Stimulated activated CD4-positive, alpha-beta T cell treated with anti-CD3 and anti-CD28 coated beads, TNF-alpha, amount 100 ng/mL, for 1 hour (primary cell): ENCODE measurements around the gene SPAG4.

ENCODE experiments used
- DNase-seq, 3 donors: peaks; one replicate each; pipeline ENCODE4 v3.0.0-alpha.2; 2020; ENCODE audit warnings: low read depth in 3 of 3, low spot score in 1 of 3

SPAG4 gene

DNA sequence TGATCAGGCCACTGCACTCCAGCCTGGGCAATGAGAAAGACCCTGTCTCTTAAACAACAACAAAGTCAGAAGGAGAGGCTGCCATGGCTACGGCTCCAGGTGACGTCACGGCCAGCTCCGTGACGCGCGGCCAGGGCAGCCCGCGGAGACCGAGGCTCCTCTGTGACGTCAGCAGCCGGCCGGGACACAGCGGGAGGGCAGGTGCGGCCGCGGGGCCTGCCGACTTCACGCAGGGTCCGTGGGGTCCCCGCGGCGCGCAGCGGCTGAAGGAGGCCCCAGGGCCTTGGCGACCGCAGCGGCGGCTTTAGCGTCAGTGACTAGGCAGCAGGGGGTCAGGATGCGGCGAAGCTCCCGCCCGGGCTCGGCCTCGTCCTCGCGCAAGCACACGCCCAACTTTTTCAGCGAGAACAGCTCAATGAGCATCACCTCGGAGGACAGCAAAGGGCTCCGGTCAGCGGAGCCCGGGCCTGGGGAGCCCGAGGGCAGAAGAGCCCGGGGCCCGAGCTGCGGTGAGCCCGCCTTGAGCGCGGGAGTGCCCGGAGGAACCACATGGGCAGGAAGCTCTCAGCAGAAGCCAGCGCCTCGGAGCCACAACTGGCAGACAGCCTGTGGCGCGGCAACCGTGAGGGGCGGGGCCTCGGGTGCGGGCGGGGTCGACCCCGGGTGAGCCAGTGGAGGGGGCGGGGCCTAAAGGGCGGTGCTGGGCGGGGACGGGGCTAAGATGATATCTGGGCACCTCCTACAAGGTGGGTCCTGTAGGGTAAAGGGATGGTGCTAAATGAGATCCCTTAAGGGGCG is at the start of gene SPAG4:
SPAG4 (plus strand) TSS at position 163 of the 798 bp plus-strand sequence; CDS start at position 338, 175 bp downstream.
- DNase-seq: peak; percentile 99 to 100 (median 100)

DNA sequence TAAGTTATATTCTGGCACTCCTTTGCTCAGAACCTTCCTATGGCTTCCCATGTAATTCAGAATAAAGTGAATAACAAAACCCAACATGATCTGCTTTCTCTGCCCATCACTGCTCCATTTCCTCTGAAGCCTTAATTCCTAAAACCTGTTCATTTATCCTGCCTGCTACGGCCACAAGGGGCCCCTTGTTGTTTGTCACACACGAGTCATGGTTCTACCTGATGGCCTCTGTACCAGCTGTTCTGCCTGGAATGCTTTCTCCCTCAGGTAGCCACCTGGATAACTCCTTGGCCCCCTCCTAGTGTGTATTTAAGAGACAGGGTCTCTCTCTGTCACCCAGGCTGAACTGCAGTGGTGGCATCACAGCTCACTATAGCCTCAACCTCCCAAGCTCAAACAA is 47.0 kb upstream of the SPAG4 start:
- DNase-seq: no peak

- DNase-seq: no peak
These were observed 44.1 kb upstream of the SPAG4 start for GRCh38 chr20:35571555-35571954.

GRCh38 chr20:35572838-35573237 is 42.8 kb upstream of the SPAG4 start:
- DNase-seq: no peak

DNA sequence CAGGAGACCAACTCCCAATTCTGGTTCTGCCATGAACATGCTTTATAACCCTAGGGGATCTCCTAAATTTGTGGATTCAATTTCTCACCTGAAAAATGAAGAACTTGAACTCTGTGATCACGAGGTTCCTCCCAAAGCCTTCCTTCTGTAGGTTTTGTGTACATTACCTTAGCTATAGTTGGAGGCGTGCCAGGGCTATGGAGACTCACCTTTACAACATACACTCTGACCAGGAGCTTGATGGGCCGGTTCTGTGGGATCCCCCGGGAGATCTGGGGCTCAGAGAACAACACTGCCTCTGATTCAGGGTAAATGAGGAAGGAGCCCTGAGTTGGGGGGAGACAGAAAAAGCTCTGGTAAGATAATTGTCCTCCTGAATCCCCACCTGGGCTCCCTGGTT is 39.7 kb upstream of the SPAG4 start:
- no peak for DNase-seq

DNA sequence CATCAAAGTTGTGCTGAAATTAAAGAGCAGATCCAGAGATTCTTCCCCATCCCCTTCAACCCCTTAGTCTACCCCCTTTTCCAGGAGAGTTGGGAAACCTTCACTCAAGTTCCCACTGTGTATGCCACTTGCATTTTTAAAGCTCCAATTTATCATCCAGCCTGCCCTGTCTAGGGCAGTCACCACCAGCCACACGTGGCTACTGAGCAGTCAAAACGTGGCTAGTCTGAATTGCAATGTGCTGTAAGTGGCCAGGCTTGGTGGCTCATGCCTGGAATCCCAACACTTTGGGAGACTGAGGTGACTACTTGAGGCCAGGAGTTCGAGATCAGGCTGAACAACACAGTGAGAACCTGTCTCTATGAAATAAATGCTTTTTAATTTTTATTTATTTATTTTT is 38.8 kb upstream of the SPAG4 start:
- no peak for DNase-seq

DNA sequence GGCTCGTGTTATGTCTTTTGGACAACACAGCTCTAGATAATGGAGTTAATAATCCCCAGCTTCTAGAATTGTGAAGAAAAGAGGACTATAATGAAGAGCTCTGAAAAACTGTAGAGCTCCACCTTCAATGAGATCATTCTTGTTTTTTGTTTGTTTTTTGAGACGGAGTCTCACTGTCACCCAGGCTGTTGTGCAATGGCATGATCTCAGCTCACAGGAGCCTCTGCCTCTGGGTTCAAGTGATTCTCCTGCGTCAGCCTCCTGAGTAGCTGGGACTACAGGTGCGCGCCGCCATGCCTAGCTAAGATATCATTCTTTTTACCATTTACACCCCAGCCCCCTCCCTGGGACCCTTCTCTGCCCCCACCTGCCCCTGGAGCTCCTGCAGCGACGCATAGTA is 37.2 kb upstream of the SPAG4 start:
- no peak for DNase-seq

DNA sequence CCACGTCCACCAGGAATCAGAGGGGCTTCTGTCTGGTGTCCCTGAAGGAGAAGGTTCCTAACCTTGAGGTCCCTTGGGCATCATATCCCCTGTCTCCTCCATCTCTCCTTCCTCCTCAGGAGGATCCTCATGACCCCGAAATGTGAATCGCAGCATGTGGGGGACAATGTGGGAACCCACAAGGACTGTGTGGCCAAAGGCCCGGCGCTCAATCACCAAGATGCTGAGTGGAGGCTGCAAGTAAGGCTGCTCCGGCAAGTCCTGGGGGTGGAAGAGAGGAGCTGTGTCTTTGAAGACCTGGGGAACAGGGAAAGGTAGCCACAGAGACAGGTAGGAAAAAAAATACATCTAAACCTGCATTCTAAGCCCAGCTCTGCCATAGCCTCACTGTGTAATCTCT is 36.4 kb upstream of the SPAG4 start:
- no peak for DNase-seq

DNA sequence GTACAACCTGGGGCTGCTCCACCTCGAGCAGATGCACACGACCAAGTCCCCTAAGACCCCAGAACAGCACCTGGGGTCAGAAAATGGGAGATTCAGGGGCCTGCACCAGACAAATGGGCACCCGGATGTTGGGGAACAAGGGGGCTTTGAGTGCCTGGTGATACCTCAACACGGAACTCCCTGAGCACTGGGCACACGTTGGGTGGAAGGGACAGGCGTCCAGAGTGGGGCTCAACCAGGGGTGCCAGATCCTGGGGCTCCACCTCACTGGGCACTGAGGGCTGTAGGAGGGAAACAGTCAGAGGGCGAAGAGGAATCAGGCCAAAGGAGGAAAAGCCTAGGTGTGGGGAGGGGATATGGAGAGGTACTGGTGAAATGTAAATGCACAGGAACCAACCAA is 33.5 kb upstream of the SPAG4 start:
- no peak for DNase-seq

DNA sequence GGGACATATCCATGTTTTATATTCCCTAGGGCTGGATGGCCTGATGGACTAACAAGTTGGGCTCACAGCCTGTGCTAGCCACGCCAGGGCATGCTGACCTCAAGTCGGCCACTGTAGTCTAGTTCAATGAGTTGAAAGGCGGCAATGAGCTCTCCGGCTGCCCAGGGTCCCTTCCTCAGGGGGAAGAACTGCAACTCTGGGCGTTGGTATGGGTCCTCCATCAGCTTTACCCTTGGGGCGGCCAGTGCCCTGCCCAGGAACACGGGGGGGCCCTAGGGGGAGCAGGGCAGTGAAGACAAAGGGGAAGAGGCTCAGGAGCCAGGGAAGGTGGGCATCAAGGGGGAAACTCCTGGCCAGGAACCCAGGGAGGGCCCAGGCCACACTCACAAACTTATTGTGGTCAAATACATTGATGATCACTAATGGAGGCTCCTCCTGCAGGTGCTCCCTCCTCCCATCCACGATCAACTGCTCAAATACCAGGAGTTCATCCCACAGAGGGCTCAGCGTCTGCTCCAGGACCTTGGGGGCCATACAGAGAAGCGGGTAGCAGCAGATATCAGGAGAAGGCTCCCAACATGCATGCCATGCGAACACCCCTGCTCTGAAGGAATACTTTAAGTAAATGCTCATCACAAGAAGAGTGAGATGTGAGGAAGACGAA is 32.8 kb upstream of the SPAG4 start:
- DNase-seq: no peak

GRCh38 chr20:35583636-35584560 is 31.7 kb upstream of the SPAG4 start:
- no peak for DNase-seq

DNA sequence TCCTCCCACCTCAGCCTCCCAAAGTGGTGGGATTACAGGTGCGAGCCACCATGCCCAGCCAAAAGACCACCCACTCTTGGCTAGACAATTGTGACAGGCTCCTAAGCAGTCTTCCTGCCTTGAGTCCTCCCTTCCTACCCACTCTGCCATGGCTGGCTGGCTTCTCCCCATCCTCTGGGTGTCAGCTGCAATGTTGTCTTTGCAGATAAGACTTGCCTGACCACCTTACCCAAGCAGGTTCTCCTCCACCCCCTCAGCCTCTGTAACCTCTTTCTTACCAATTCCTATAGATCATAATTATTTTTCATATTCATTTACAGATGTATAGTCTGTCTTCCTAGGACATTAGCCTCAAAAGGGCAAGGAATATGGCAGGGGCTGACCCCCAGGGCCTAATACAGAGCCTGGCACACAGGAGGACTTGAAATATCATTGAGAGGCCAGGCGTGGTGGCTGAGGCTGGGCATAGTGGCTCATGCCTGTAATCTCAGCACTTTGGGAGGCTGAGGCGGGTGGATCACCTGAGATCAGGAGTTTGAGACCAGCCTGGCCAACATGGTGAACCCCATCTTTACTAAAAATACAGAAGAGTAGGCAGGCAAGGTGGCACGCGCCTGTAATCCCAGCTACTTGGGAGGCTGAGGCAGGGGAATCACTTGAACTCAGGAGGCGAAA is 28.7 kb upstream of the SPAG4 start:
- DNase-seq: no peak

GRCh38 chr20:35587436-35587835 is 28.2 kb upstream of the SPAG4 start:
- DNase-seq: no peak

DNA sequence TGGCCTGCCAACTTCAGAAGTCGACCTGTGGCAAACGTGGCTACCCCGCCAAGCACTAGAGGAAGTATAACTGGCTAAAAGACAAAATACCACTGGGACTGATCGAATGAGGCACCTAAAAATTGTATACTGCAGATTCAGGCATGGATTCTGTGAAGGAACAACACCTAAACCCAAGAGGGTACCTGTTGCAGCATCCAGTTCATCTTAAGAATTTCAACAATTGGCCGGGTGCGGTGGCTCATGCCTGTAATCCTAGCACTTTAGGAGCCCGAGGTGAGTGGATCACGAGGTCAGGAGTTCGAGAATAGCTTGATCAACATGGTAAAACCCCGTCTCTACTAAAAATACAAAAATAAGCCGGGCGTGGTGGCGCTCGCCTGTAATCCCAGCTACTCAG is 27.2 kb upstream of the SPAG4 start:
- DNase-seq: no peak

DNA sequence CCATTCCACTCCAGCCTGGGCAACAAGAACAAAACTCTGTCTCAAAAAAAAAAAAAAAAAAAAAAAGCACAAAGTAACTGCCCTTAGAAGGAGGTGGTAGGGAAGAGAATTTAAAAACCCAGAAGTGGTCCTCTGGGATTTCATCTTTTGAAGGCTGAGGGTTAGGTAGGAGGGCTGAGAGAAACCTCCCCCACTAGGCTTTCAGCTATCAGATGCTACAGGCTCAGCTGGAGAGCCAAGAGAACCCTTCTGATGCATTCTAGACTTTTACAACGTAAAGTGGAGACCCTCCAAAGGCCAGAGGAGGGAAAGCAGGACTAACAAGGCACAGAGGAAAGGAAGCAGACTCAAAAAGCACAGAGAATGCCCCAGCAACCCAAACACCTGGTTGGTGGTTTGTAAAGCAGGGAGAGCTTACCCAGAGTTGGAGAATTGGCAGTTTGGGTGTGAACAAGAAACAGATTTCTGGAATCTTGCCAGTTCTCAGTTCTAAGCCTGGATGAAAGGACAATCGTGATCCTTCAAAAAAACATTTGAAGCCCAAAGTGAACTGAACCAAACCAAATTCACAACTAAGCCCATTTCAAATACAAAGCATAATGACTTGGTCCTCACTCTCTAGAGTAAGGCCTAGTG is 23.2 kb upstream of the SPAG4 start:
- DNase-seq: no peak

DNA sequence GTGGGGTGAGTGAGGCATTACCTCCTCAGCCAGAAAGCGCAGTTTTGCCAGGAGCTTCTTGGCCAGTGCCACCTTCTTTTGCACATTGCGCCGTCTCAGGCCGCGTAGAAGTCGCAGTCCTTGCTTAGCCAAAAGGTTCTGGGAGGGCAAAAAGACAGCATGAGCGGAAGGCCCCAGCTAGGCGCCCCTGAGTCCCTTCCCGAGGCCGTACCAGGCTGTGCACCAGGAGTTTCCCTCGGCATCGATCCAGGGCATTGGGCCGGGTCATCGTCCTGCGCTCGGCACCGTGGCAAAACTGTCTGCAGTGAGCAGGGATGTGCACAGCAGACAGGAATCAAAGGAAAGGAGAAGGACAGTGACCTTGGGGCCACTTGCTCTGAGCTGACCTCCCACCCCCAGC is 20.2 kb upstream of the SPAG4 start:
- no peak for DNase-seq

GRCh38 chr20:35595901-35596300 is 19.7 kb upstream of the SPAG4 start:
- no peak for DNase-seq

- no peak for DNase-seq
These were observed 18.4 kb upstream of the SPAG4 start for GRCh38 chr20:35597186-35597585.

- DNase-seq: no peak
These were observed 17.2 kb upstream of the SPAG4 start for GRCh38 chr20:35598476-35598875.

- DNase-seq: no peak
These were observed 16.5 kb upstream of the SPAG4 start for GRCh38 chr20:35598899-35599775.
